GM04503 (cell line): Measurements from ENCODE around the gene MINDY1.
A peak's percentile ranks its signal among the peaks of the same experiment; 100 is the strongest.

ENCODE experiments used
- DNase-seq: peaks from one replicate; pipeline ENCODE4 v3.0.0-alpha.2; 2012; ENCODE audit warnings: low read depth

The MINDY1 gene

DNA sequence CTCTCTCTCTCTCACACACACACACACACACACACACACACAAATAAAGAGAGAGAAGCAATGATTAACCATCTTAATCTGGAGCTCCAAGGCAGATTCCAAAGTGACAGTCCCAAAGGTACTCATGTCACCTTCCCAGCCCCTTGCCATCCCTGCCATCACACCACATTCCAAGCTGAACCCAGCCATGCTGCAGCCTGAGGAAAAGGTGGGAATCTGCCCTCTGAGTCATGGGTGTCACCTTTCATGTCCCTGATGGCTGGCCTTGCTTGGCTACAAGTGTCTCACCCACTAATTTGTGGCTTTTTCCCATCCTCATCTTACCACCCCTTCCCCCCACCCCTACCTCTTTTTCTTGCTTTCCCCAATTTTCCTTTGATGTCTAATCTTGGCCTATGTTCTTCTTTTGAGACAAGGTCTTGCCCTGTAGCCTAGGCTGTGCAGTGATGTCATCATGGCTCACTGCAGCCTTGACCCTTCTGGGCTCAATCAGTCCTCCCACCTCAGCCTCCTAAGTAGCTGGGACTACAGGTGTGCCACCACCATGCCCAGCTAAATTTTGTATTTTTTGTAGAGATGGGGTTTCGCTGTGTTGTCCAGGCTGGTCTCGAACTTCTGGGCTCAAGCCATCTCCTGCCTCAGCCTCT lies 21.4 kb downstream of the MINDY1 start:
- no peak for DNase-seq

DNA sequence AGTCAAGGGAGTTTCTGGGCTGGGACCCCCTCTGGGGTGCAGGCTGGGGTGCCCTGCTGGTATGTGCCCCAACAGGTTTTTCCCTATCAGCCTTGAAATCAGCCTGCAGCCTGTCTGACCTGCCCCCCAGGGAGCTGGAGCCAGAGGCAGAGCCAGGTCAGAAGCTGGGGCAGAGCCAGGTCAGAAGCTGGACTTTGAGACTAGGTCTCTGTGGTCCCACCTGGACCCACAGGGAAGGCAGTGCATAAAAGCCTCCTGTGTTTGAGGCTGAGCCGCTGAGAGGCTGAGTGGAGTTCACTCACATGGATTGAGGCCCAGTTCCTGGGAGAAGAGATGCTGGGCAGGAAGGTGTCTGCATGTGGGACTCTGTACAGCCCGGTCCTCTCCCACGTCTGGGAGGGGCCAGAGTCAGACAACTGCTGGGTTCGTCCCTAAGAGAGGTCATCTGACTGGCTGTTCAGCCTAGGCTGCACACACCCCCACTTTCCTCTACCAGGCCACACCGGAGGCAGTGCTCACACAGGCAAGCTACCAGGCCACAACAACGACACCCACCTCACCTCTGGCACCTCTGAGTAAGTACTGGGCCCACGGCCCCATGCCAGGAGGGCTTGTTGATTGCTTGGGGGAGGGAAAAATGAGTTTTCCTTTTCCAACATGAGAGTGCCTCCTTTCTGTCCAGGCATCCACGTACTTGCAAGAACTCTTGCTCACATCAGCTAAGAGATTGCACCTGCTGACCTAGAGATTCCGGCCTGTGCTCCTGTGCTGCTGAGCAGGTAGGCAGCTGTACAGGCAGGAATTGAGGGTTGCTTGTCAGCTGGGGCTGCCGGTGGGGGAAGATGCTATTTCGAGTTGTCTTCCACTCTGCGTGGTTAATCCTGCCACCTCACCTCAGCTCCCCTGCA lies 24.6 kb downstream of the MINDY1 start, which contains the start of gene ANXA9:
ANXA9 (plus strand) TSS at position 488 of the 908 bp plus-strand sequence. CDS start 814 bp downstream, outside the sequence.
- no peak for DNase-seq

DNA sequence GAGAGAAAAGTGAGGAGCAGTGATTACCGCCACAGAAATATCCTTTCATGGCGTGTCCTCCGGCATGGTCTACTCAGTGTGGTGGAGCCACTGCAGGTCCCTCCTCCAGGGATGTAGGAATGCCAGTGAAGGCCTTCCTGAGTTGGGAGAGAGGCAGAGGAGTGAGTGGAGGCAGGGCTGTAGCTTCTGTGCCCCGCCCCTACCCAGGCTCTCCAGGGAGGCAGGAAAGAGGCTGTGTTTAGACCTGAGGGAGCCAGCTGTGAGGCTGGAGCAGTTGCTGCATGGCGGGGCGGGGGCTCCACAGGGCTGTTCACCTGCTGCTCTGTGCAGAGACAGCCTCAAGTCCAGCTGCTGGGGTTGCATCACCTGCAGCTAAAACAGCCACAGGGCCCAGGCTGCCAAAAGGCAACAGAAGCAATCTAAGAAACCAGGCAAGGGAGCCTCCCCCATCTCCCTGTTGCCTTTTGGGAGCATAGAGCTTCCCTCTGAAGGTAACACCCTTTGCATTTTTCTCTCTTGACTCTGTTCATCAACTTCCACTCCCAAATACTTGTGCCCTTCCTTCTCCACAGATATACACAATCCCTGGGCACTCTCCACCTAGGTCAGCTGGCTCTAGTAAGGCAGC lies 25.4 kb downstream of the MINDY1 start:
- no peak for DNase-seq

DNA sequence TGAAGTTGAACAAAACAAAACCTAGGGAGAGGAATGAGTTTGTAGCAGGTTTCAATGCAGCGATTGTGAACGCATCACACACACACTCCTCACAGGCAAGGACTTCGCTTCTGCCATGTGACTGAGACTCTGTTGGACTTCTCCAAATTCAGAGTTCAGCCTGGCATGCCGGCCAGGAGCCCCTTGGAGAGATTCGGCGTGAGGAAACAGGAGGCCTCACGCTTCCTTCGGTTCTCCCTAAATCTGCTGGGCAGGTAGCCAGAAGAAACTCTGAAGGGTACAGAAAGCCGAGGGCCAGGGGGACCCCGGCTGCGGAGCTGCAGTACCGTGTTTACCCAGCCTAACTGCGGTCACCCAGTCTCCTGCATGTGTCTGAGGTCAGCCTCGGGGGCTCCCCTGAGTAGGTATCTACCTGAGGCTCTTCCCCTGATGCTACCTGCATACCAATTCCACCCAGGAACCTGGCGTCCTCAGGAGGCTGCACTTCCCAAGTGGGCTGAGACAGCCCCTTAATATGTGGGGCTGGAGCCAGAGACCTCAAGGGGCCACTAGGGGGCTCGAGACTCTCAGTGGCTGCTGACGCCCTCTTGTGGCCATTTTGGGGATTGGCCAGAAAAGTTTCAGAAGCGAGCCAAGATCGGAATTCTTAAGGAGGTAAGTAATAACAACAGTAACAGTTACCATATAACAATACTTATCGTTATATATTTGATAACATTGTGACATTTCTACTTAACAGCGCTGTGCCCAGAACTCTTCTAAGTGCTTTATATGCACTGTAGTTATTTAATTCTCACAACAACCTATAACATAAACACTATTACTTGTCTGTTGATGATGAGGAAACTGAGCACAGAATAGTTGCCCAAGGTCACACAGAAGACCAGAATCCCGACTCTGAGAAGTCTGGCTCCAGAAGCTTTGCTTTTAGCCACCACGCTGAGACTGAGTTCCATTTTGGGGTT lies 27.3 kb downstream of the MINDY1 start:
- peak; percentile 44 for DNase-seq

DNA sequence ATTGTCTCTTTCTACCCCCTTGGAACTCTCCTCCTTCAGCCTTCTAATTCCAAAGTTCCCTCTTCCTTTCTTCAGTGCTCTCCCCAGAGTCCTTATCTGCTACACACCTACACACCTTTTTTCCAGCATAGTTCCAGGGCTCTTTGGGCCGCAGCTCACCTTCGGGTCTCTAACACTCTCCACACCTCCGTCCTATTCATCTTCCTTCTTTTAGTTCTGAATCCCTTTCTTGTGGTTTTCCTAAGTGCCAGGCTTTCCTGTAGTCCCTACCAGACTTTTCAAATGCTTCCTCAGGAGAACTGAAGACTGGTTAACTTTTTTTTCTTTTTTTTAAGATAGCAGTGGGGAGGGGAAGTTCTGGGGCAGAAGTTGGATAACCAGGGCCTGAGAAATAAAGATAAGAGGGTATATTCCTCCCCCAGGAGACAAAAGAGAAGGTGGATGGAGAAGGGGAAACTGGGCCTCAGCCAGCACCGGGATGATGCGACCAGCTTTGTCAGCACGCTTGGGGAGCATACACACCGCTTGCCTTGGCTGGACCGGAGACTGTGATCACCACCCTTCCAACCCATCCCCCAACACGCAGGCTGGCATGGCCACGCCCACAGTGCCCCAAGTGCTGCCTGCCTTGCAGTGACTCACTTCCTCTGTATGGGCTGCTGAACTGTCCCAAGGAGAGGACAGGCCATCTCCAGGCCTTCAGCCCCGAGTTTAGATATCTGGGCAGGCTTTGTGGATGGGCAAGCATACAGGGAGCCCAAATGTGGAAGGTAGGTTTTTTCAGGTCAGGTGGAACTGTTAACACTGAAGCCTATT lies 29.6 kb downstream of the MINDY1 start:
- no peak for DNase-seq

DNA sequence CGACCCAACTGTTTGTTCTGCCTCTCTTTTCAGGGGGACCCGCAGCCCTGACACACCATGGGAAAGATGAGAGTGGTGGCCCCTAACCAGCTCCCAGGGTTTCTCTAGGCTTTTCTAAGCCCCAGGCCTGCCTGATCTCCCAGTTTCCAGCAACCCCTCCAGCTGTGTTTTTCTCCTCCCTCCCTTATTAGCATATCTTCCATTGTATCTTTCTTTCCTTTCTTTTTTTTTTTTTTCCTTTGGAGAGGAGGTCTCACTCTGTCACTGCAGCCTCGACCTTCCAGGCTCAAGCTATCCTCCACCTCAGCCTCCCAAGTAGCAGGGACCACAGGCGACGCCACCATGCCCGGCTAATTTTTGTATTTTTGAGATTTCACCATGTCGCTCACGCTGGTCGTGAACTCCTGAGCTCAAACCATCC lies 30.3 kb downstream of the MINDY1 start:
- no peak for DNase-seq

DNA sequence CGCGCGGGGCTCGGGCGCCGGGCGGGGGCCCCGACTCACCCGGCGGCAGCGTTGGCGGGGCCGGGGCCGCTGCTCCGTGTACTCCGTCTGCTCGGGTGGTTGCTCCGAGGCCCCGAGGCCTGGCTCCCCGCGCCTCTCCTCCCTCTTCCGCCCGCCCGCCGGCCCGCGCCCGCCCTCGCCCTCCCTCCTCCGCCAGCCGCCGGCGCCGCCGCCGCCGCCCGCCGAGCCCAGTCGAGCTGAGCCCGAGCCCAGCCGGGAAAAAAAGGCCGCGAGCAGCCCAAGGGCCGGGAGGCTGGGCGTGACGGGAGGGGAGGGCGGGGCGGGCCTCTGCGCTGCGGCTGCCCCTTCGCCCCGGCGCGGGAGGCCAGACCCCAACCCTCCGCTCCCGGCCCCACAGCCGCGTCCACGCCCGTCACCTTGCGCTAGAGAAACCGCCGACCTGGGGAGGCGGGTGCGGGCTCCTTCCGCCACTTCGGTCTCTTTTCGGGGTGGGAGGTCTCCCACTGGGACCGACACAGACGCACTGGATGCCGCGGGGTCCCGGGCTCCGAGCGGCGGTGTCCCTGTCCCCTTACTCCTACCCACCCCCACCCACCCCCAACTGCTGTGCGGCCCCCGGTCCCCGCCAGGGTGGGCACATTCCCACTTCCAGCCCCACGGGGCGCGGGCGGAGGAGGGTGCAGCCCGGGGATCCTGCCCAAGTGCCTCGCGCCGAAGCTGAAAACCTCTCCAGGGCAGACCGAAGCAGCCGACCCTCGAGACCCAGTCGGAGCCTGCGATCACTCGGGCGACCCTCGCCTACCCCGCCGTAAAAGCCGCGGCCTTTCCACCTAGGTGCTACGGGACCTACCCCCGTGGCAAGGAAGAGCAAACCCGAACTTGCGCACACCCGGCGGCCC lies 31.9 kb downstream of the MINDY1 start, which contains the start of gene CERS2:
CERS2 (minus strand) TSS at position 256 of the 899 bp plus-strand sequence. CDS start 5,745 bp downstream, outside the sequence.
- DNase-seq, result no peak

DNA sequence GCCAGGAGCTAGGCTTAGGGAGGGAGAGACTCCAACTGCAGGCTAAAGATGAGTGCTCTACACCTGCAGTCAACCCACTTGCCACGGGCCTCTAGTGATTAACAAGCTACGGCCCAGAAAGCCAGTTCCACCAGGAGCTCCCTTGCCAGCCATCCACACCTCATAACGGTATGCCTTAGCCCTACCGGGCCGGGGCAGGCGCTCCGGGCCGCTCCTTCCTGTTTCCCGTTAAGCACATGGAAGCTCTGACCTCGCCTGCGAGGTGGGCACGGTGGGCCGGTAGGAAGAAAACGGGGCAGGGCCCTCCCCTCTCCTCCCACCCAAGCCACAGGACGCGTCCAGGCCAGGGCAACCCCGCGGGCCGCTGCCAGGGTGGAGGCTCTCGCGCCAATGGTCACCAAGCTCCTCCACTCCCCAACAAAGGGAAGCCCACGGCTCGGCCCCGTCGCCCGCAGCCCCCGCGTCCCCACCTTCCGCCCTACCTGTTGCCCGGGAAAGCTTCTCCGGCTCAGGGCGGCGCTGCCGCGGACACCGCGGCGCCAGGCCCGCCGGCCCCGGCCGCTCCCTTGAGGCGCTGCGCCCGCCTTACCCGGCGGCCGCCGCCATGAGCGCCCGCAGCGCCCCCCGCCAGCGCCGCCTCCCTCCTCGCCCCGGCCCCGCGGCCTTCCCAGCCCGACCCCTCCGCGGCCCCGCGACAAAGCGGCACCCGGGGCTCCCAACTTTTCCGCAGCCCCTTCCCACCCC lies 32.7 kb downstream of the MINDY1 start:
- no peak for DNase-seq

DNA sequence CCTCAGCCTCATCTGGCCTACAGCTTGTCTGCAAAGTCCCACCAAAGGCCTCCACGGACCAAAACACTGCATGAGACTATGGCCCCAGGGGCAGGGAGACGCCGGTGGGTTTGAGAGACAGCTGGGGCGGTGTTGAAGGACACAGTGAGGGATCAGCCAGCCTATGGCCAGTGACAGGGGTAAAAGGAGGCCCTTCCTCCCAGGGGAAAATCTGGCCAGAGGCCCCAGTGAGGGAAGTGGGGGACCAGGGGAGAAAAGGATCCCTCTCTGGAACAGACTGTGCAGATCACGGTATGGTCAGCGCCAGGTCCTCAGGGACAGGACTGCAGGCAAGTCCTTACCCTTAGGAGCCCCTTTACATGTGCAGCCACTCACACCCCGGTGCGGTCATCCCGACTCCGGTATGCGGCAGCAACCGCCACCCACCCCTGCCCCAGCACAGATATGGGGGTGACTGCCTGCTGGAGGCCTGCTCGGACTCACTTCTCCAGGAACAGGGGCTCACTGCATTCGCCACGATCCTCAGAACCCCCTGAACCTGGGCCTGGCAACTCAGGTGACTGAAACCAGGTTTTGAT lies 33.4 kb downstream of the MINDY1 start:
- DNase-seq, result no peak

DNA sequence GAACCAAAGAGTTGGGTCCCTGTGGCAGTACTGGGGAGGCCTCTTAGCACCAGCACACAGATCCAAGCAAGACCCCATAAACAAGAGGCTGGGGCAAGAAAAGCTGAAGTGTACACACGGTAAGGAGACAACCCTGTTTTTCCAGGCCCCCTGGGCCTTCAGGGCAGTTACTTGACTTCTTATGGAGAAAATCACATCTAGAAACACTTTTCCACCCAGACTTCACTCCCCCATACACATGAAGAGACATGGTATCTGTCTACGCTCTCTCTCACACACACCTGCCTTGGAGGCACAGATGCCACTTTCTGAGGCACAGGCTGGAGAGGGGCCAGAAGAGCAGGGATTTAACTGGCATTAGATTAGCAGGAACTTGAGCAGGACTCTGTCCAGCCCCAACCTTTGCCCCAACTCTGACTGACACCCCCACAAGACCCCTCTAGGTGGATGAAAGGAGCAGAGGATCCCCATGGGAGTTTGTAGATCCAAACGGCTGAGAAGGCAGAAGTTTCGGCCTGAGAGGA lies 34.2 kb downstream of the MINDY1 start:
- no peak for DNase-seq

DNA sequence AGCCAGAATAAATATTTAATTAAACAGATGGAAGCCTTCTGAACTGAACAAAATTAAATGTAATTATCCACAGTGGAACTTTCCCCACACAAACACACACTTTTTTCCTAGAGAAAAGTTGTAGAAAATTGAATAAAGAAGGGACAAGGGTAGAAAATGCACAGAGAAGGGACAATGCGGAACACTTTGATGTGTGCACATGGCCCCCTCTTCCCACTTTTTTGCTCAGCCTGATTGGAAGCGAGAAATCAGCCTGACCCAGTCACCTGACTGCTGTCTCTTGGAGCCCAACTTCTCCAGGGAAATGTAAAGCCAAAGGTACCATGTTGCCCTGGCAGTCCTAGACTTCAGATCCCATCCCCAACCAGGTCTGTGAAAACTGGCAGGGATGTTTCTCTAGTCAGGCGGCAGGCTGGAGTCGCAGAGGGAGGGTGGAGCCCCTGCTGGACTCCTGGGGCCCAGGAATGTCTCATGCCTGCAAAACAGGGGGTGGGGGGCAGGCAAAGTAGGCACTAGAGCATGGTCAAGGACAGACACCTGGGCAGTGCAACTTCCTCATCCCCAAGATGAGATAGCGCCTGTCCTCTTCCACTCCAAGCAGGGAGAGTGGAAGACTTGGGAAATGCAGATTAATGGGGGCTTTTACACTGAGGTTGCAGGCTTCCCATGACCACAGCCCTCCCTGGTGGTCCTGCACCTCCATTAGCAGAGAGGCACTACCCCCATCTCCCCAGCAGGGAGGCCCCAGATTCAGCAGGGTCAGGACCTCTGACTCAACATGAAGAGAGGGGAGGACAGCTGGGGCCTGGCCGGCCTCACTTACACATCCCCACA lies 34.9 kb downstream of the MINDY1 start:
- DNase-seq, result no peak

DNA sequence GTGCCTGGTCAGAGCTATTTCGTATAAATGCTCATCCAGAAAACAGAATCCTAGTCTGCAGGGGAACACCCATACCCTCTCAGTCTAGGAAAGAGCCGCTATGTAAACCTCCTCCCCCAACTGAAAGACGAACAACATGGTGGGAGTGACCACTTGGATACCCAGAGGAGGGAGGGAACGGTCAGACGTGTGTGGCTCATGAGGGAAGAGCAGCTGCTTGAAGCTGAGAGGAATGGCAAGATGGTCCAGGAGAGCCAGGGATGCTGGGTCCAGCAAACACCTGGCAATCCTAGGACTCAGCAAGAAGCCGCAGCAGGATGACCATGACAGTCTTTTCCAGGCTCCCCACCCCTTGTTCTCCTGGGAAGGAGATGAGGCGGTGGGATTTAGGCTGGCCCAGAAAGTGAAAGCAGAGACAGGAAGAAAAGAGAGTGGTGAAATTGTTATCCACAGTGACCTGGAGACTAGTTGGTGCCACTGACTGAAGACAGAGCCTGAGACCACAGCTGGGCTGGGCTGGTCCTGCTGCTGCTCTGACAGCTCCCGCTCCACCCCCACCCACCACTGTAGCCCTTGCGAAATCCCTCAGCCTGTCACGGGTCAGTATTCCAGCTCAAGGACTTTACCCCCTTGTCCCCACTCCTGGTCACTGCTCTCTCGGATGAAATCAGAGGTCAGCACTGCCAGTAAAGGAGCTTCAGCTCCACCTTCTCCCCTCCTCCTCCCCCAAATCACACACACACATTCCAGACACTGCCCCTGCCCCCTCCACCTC lies 35.7 kb downstream of the MINDY1 start:
- no peak for DNase-seq

DNA sequence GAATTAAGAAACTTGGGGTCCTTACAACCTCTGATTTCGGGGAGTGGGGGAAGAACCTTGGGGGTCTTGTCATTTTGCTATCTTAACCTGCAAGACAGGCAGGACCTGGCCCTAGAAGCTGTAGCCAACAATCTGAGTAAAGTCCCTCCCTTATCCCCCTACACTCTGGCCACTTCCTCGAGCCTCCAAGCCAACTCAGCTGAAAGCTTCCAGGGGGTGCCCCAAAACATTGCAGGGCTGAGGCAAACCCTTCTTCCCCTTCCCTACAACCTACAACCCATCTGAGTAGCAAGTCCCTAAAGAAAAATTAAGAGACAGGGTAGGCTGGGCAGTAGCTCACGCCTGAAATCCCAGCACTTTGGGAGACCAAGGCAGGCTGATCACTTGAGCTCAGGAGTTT lies 37.1 kb downstream of the MINDY1 start:
- DNase-seq, result no peak

DNA sequence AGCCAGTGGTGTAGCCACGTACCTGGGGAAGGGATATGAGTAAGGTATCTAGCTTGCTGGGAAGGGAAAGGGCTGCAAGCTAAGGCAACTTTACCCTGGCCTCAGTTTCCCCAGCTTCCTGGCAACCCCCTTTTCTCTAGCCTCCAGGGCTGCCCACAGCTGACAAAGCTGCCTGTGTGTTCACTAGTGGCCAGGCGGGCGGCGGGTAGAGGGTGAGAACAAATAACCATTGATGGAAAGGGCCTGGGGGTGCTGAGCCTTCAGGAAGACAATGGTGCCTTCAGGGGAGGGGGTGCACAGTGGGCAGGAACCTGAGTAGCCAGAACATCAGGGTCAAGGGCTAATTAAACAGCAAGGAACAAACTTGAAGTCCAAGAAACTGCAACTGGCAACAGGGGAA lies 38.2 kb downstream of the MINDY1 start:
- no peak for DNase-seq

DNA sequence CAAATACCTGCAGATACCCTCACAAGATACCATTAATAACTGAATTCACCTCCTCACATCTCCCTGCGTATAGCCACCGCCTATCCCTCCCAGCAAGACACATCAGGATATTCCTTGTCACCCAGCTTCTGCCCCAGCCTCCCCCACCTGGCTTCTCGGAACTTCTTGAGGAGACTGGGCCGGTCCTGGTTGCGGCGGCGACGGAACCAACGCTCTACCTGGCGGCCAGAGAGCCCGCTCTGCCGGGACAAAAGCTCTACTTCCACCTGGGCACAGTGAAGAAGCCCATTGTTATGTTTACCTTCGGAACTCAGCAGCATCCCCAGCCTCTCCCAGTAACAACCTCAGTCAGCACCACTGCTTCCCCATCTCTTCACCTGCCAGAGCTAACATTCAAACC lies 38.8 kb downstream of the MINDY1 start:
- no peak for DNase-seq

DNA sequence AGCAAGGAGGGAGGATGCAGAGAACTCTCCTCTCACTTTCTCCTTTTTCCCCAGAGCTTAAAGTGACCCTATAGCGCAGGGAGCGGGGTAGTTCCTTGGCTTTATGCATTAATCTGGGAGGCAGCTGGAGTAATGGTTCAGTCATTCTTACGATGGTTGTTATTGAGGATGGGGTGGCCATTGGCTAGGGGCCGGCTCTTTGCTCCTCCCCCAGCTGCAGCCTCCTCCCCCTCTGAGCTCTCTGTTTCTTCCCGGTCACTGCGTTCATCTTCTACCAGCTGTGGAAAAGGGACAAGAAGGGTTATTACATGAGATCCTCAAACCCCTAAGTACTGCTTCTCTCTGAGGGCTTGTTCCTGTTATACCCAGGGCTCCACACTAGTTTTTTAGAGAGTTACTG lies 40.7 kb downstream of the MINDY1 start:
- no peak for DNase-seq

DNA sequence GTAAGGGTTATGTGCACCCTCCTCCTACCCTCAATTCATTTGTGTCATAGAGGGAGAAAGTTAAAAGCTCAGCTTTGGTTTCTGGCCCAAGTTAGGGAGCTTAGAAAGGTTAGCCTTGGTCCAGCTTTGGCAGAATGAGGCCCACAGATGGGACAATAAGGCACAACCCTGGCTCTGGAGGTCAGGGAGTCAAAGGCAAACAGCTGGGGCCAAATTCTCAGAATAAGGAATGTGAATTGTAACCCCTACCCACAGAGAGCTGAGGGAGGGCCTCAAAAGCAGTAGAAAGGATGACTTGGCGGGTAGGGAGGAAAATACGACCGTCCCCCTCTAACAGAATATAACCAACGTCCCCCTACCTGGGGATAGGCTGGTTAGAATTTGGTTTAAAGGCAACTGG lies 41.1 kb downstream of the MINDY1 start:
- no peak for DNase-seq
